Right renal cortex interstitium (tissue), 3 donors: ENCODE data around the gene IGF1R. TPM values are rescaled to one million over a fixed set of nuclear protein-coding genes. Genes with fewer than 3 reads are reported as not detected.

ENCODE experiments used
- DNase-seq, 3 donors: peaks; one replicate each; pipeline ENCODE4 v3.0.0-alpha.2; 2013; ENCODE audit warnings: low read depth in 3 of 3, low spot score in 2 of 3
- polyA plus RNA-seq, 3 donors: library from polyadenylated mRNA; unstranded; fragments of 120-200 nt; gene quantifications; one replicate each; pipeline ENCODE4 v1.2.1, GENCODE V29; 2013; ENCODE audit not compliant: insufficient read length in 3 of 3

Gene IGF1R
- polyA plus RNA-seq, 3 donors = 41.7 to 48.8 (median 44.0) TPM

- no peak for DNase-seq
Observed at GRCh38 chr15:98843844-98844243, 195.5 kb downstream of the IGF1R start.

- no peak for DNase-seq
Observed at GRCh38 chr15:98844261-98844660, 195.9 kb downstream of the IGF1R start.

GRCh38 chr15:98845138-98845884 is 197.0 kb downstream of the IGF1R start:
- no peak for DNase-seq

- DNase-seq = peak in 1 of 3 donors; percentile 55
Observed at GRCh38 chr15:98850961-98851572, 202.7 kb downstream of the IGF1R start.

GRCh38 chr15:98853161-98853560 is 204.8 kb downstream of the IGF1R start:
- peak; percentile 85 to 89 (median 86) for DNase-seq

- no peak for DNase-seq
Observed at GRCh38 chr15:98853617-98854420, 205.5 kb downstream of the IGF1R start.

- DNase-seq = no peak
Observed at GRCh38 chr15:98854496-98854895, 206.2 kb downstream of the IGF1R start.

GRCh38 chr15:98855067-98855814 is 206.9 kb downstream of the IGF1R start:
- DNase-seq = no peak

- DNase-seq = no peak
Observed at GRCh38 chr15:98855815-98856531, 207.6 kb downstream of the IGF1R start.

- no peak for DNase-seq
Observed at GRCh38 chr15:98856532-98856907, 208.2 kb downstream of the IGF1R start.

- no peak for DNase-seq
Observed at GRCh38 chr15:98858610-98859023, 210.3 kb downstream of the IGF1R start.

GRCh38 chr15:98859149-98859548 is 210.8 kb downstream of the IGF1R start:
- no peak for DNase-seq

- no peak for DNase-seq
Observed at GRCh38 chr15:98860281-98861041, 212.1 kb downstream of the IGF1R start.

- DNase-seq = no peak
Observed at GRCh38 chr15:98861188-98861587, 212.8 kb downstream of the IGF1R start.

GRCh38 chr15:98863983-98864382 is 215.6 kb downstream of the IGF1R start:
- no peak for DNase-seq

GRCh38 chr15:98865397-98866339 is 217.3 kb downstream of the IGF1R start:
- DNase-seq = no peak

GRCh38 chr15:98866511-98866910 is 218.2 kb downstream of the IGF1R start:
- DNase-seq = no peak

- no peak for DNase-seq
Observed at GRCh38 chr15:98868564-98868963, 220.2 kb downstream of the IGF1R start.
